Stimulated activated CD4-positive, alpha-beta T cell treated with anti-CD3 and anti-CD28 coated beads, Interleukin-15, amount 100 ng/mL, for 48 hours (primary cell): Measurements from ENCODE around the gene GJB5.

Experiments used
- DNase-seq, 2 donors: peaks; one replicate each; pipeline ENCODE4 v3.0.0-alpha.2; 2020; ENCODE audit warnings: low read depth in 2 of 2

The GJB5 gene

GRCh38 chr1:34776911-34777310 lies 22.1 kb downstream of the GJB5 start:
- no peak for DNase-seq

- no peak for DNase-seq
Observed at GRCh38 chr1:34777519-34778321, 22.9 kb downstream of the GJB5 start.

- DNase-seq = no peak
Observed at GRCh38 chr1:34778381-34778780, 23.5 kb downstream of the GJB5 start.

- no peak for DNase-seq
Observed at GRCh38 chr1:34779005-34779404, 24.2 kb downstream of the GJB5 start.

GRCh38 chr1:34779526-34779925 lies 24.7 kb downstream of the GJB5 start:
- DNase-seq = no peak

GRCh38 chr1:34779962-34780361 lies 25.1 kb downstream of the GJB5 start:
- no peak for DNase-seq

GRCh38 chr1:34780528-34780927 lies 25.7 kb downstream of the GJB5 start:
- DNase-seq = no peak

- DNase-seq = no peak
Observed at GRCh38 chr1:34781071-34781843, 26.4 kb downstream of the GJB5 start, which contains the start of gene GJB3. Gene GJB3, plus strand, starts transcription at chr1:34781214. Its CDS starts 3,549 bp downstream, at chr1:34784763.

- no peak for DNase-seq
Observed at GRCh38 chr1:34781844-34782391, 27.1 kb downstream of the GJB5 start.

- DNase-seq = no peak
Observed at GRCh38 chr1:34784751-34785221, 29.9 kb downstream of the GJB5 start.

GRCh38 chr1:34785231-34785874 lies 30.5 kb downstream of the GJB5 start:
- no peak for DNase-seq

GRCh38 chr1:34785875-34786470 lies 31.1 kb downstream of the GJB5 start:
- DNase-seq = no peak

GRCh38 chr1:34786521-34787325 lies 31.9 kb downstream of the GJB5 start:
- DNase-seq = peak; percentile 38 to 63

- no peak for DNase-seq
Observed at GRCh38 chr1:34787461-34788420, 32.9 kb downstream of the GJB5 start.

GRCh38 chr1:34790985-34791384 lies 36.1 kb downstream of the GJB5 start:
- DNase-seq = no peak

- DNase-seq = no peak
Observed at GRCh38 chr1:34792424-34792823, 37.6 kb downstream of the GJB5 start.

GRCh38 chr1:34792868-34793727 lies 38.3 kb downstream of the GJB5 start, which contains the start of gene GJA4:
Gene GJA4, plus strand, starts transcription at chr1:34792999. Its CDS starts 1,215 bp downstream, at chr1:34794214.
- DNase-seq = no peak

- DNase-seq = no peak
Observed at GRCh38 chr1:34794001-34794789, 39.3 kb downstream of the GJB5 start.
